Right atrium auricular region (tissue), 2 donors: ENCODE data around the gene ORMDL3. TPM values are rescaled to one million over a fixed set of nuclear protein-coding genes. Genes with fewer than 3 reads are reported as not detected.

Experiments used
- DNase-seq: peaks from one replicate; pipeline ENCODE4 v3.0.0-alpha.2; 2019; ENCODE audit warnings: low spot score
- H3K27ac ChIP-seq, 2 donors: fragments of 200-600 bp; sonication (generic); 1 replicate in 1 of 2; 2 replicates in 1 of 2; pipeline ENCODE4 v1.5.1; 2016 to 2019
- H3K27me3 ChIP-seq, 2 donors: fragments of 200-600 bp; sonication (generic); one replicate each; pipeline versions ENCODE4 v1.5.1 to v1.6.0; 2017 to 2019
- H3K36me3 ChIP-seq: fragments of 200-600 bp; sonication (generic); one replicate; pipeline ENCODE4 v1.5.1; 2016
- H3K4me1 ChIP-seq, 2 donors: fragments of 200-600 bp; sonication (generic); one replicate each; pipeline versions ENCODE4 v1.5.1 to v1.6.0; 2017 to 2019
- H3K4me3 ChIP-seq, 2 donors: fragments of 200-600 bp; sonication (generic); 1 replicate in 1 of 2; 2 replicates in 1 of 2; pipeline ENCODE4 v1.5.1; 2017 to 2019; ENCODE audit warnings: mild to moderate bottlenecking in 1 of 2, moderate library complexity in 1 of 2
- H3K9me3 ChIP-seq, 2 donors: fragments of 200-600 bp; sonication (generic); one replicate each; pipeline ENCODE4 v1.5.1; 2019
- CTCF ChIP-seq, 2 donors: fragments of 200-600 bp; sonication (generic); IDR thresholded peaks; one replicate each; pipeline ENCODE4 v1.5.1; 2019; ENCODE audit warnings: antibody characterized with exemption in 2 of 2
- total RNA-seq, 2 donors: library from RNA; depleted of rRNA; stranded (reverse); fragments of >200 nt; gene quantifications; one replicate each; pipeline ENCODE4 v1.1.0, GENCODE V29; 2016

The ORMDL3 gene
- total RNA-seq, 2 donors from 2014 or later, result 31.5 to 41.5 TPM

GRCh38 chr17:39871801-39872200 lies 55.6 kb downstream of the ORMDL3 start:
- H3K36me3 ChIP-seq, result no peaks in the 10 kb centered on the region
- peaks cover 6 to 7% of the 10 kb centered on the region in 2 donors for H3K27me3 ChIP-seq
- DNase-seq, result no peak
- no peak overlapping the region for H3K27ac ChIP-seq
- H3K9me3 ChIP-seq, result peaks cover 0 to 12% of the 10 kb centered on the region in 2 donors
- no peaks in the 10 kb centered on the region for H3K4me1 ChIP-seq
- H3K4me3 ChIP-seq, result no peak overlapping the region
- TF ChIP-seq CTCF (IDR thresholded peaks at IDR 0.05), result no peak

Other genes starting within 250 kb of the ORMDL3 start
- gene PGAP3, start 239.5 kb downstream of the ORMDL3 start, total RNA-seq, result 10 to 100 TPM; 14.0 to 21.6 TPM
- 10 to 100 TPM; 73.5 to 85.5 TPM for gene ERBB2, start 227.5 kb downstream of the ORMDL3 start, total RNA-seq
- gene MIEN1, start 197.1 kb downstream of the ORMDL3 start, total RNA-seq, result 10 to 100 TPM; 77.5 to 77.8 TPM
- gene GRB7, start 189.7 kb downstream of the ORMDL3 start, total RNA-seq, result 1 to 10 TPM; 3.4 to 5.8 TPM
- under 1 TPM; 0.37 to 0.51 TPM for gene IKZF3, start 63.3 kb downstream of the ORMDL3 start, total RNA-seq
- gene ZPBP2, start 59.4 kb downstream of the ORMDL3 start, total RNA-seq, result not detected
- gene GSDMB, start 9.0 kb downstream of the ORMDL3 start, total RNA-seq, result 1 to 10 TPM in 1 of 2 donors, under 1 TPM in 1; 0.44 to 1.2 TPM
- gene LRRC3C, start 131 bp upstream of the ORMDL3 start, total RNA-seq, result not detected
- under 1 TPM in 1 of 2 donors, not detected in 1; 0.75 TPM for gene GSDMA, start 35.4 kb upstream of the ORMDL3 start, total RNA-seq
- gene PSMD3, start 53.2 kb upstream of the ORMDL3 start, total RNA-seq, result 10 to 100 TPM; 76.3 to 88.8 TPM
- 1 to 10 TPM in 1 of 2 donors, not detected in 1; 1.3 TPM for gene CSF3, start 87.8 kb upstream of the ORMDL3 start, total RNA-seq
- 10 to 100 TPM; 44.2 to 44.7 TPM for gene MED24, start 126.8 kb upstream of the ORMDL3 start, total RNA-seq
- 10 to 100 TPM; 60.3 to 69.0 TPM for gene THRA, start 135.4 kb upstream of the ORMDL3 start, total RNA-seq
- 1 to 10 TPM; 8.3 to 9.9 TPM for gene NR1D1, start 173.0 kb upstream of the ORMDL3 start, total RNA-seq
- 10 to 100 TPM; 42.2 to 52.5 TPM for gene MSL1, start 194.4 kb upstream of the ORMDL3 start, total RNA-seq
- 10 to 100 TPM; 26.0 to 35.5 TPM for gene CASC3, start 212.9 kb upstream of the ORMDL3 start, total RNA-seq
- gene RAPGEFL1, start 249.9 kb upstream of the ORMDL3 start, total RNA-seq, result 1 to 10 TPM; 1.6 to 2.9 TPM